Liver (tissue), 9 donors: ENCODE results near the gene PIERCE2. TPM values are rescaled to one million over a fixed set of nuclear protein-coding genes. Genes with fewer than 3 reads are reported as not detected.

ENCODE experiments used
- DNase-seq: peaks from one replicate; pipeline ENCODE4 v3.0.0-alpha.2; 2017; ENCODE audit warnings: low spot score
- H3K27ac ChIP-seq, 2 donors: one replicate each; pipeline ENCODE4 v1.7.0; 2013; ENCODE audit warnings: inconsistent platforms in 2 of 2, low read length in 2 of 2, control low read depth in 1 of 2, low read depth in 1 of 2, mild to moderate bottlenecking in 1 of 2
- H3K27me3 ChIP-seq, 4 donors: one replicate each; pipeline versions ENCODE4 v1.6.1 to v1.7.0; 2013; ENCODE audit warnings: low read length in 3 of 4, inconsistent platforms in 1 of 4, mild to moderate bottlenecking in 1 of 4, moderate library complexity in 1 of 4; ENCODE audit not compliant: control insufficient read depth in 4 of 4, insufficient read depth in 4 of 4
- H3K36me3 ChIP-seq, 4 donors: one replicate each; pipeline versions ENCODE4 v1.6.1 to v1.7.0; 2013; ENCODE audit warnings: low read length in 3 of 4, mild to moderate bottlenecking in 3 of 4, low read depth in 1 of 4, moderate library complexity in 1 of 4; ENCODE audit not compliant: control insufficient read depth in 4 of 4, insufficient read depth in 3 of 4
- H3K4me1 ChIP-seq, 4 donors: one replicate each; pipeline versions ENCODE4 v1.6.1 to v1.7.0; 2013; ENCODE audit warnings: low read length in 3 of 4, mild to moderate bottlenecking in 3 of 4, moderate library complexity in 1 of 4; ENCODE audit not compliant: control insufficient read depth in 4 of 4, insufficient read depth in 4 of 4
- H3K4me3 ChIP-seq, 3 donors: one replicate each; pipeline versions ENCODE4 v1.6.1 to v1.7.0; 2013; ENCODE audit warnings: low read length in 3 of 3, control low read depth in 1 of 3, low read depth in 1 of 3, mild to moderate bottlenecking in 1 of 3
- H3K9ac ChIP-seq, 2 donors: one replicate each; pipeline ENCODE4 v1.7.0; 2013; ENCODE audit warnings: low read length in 2 of 2, mild to moderate bottlenecking in 2 of 2, moderate library complexity in 2 of 2, control low read depth in 1 of 2, low read depth in 1 of 2
- H3K9me3 ChIP-seq, 4 donors: one replicate each; pipeline versions ENCODE4 v1.6.1 to v1.7.0; 2013; ENCODE audit warnings: low read length in 3 of 4; ENCODE audit not compliant: control insufficient read depth in 4 of 4
- EGR1 ChIP-seq, 2 donors: IDR thresholded peaks; 2 replicates each; pipeline ENCODE4 v1.6.1; 2016 to 2018; ENCODE audit warnings: antibody characterized with exemption in 2 of 2, low read depth in 2 of 2
- FOXA1 ChIP-seq: IDR thresholded peaks from 2 replicates; pipeline ENCODE4 v1.6.1; 2016; ENCODE audit warnings: antibody characterized with exemption
- FOXA2 ChIP-seq: IDR thresholded peaks from 2 replicates; pipeline ENCODE4 v1.6.1; 2016; ENCODE audit warnings: antibody characterized with exemption
- GABPA ChIP-seq, 2 donors: IDR thresholded peaks in 1 of 2; conservative IDR thresholded peaks in 1 of 2; 2 replicates each; pipeline ENCODE4 v1.6.1; 2016; ENCODE audit warnings: antibody characterized with exemption in 2 of 2, mild to moderate bottlenecking in 1 of 2, moderate library complexity in 1 of 2
- HNF4A ChIP-seq, 2 donors: conservative IDR thresholded peaks; 2 replicates each; pipeline ENCODE4 v1.6.1; 2016; ENCODE audit warnings: antibody characterized with exemption in 2 of 2, mild to moderate bottlenecking in 2 of 2
- HNF4G ChIP-seq: IDR thresholded peaks from 2 replicates; pipeline ENCODE4 v1.6.1; 2016; ENCODE audit warnings: antibody characterized with exemption
- JUND ChIP-seq, 2 donors: IDR thresholded peaks; 2 replicates each; pipeline ENCODE4 v1.6.1; 2016; ENCODE audit warnings: antibody characterized with exemption in 2 of 2
- NR2F2 ChIP-seq: IDR thresholded peaks from 2 replicates; pipeline ENCODE4 v1.6.1; 2016; ENCODE audit warnings: antibody characterized with exemption
- RAD21 ChIP-seq, 2 donors: IDR thresholded peaks; 2 replicates each; pipeline ENCODE4 v1.6.1; 2016; ENCODE audit warnings: antibody characterized with exemption in 2 of 2, mild to moderate bottlenecking in 2 of 2
- RXRA ChIP-seq, 2 donors: IDR thresholded peaks; 2 replicates each; pipeline ENCODE4 v1.6.1; 2017 to 2018; ENCODE audit warnings: antibody characterized with exemption in 2 of 2, mild to moderate bottlenecking in 1 of 2
- SP1 ChIP-seq: IDR thresholded peaks from 2 replicates; pipeline ENCODE4 v1.6.1; 2018; ENCODE audit warnings: antibody characterized with exemption, mild to moderate bottlenecking
- TAF1 ChIP-seq: conservative IDR thresholded peaks from 2 replicates; pipeline ENCODE4 v1.6.1; 2016; ENCODE audit warnings: antibody characterized with exemption, mild to moderate bottlenecking
- YY1 ChIP-seq: IDR thresholded peaks from 2 replicates; pipeline ENCODE4 v1.6.1; 2016; ENCODE audit warnings: antibody characterized with exemption, mild to moderate bottlenecking
- ZBTB33 ChIP-seq: IDR thresholded peaks from 2 replicates; pipeline ENCODE4 v1.6.1; 2016; ENCODE audit warnings: antibody characterized with exemption
- WGBS: extraction: QIAGEN DNeasy Blood & Tissue Kit; methylation state at CpG from one replicate; pipeline ENCODE4 v1.1.7; 2013; 5-methylcytosine and 5-hydroxymethylcytosine counted together
- polyA plus RNA-seq, 2 donors: library from polyadenylated mRNA; stranded (reverse) in 1 of 2; unstranded in 1 of 2; fragments of 200-250 nt in 1 of 2; fragments of >200 nt in 1 of 2; fragmentation: Nextera tagmentation in 1 of 2; extraction: Ambion mirVana in 1 of 2; gene quantifications; one replicate each; pipeline versions ENCODE4 v1.2.1 to v1.2.3, GENCODE V29; 2013 to 2015
- total RNA-seq, 2 donors: library from RNA; depleted of rRNA; stranded (reverse); fragments of >200 nt; gene quantifications; one replicate each; pipeline ENCODE4 v1.2.3, GENCODE V29; 2014
- TF ChIP-seq, protein P1 (sequence below): fragments of 150-350 bp; IDR thresholded peaks from 2 replicates; pipeline ENCODE4 v1.5.1; 2017; ENCODE audit warnings: improper control_type of control experiment, low read depth, low read length; ENCODE audit not compliant: missing input control
- TF ChIP-seq, protein P2 (sequence below): IDR thresholded peaks from 2 replicates; pipeline ENCODE4 v1.6.1; 2016; ENCODE audit warnings: antibody characterized with exemption, mild to moderate bottlenecking
- TF ChIP-seq, protein P3 (sequence below): IDR thresholded peaks from 2 replicates; pipeline ENCODE4 v1.6.1; 2016; ENCODE audit warnings: antibody characterized with exemption
- TF ChIP-seq, protein P4 (sequence below): IDR thresholded peaks from 2 replicates; pipeline ENCODE4 v1.6.1; 2016; ENCODE audit warnings: antibody characterized with exemption
- donor health status: healthy.
- donor health status: healthy.
- donor health status: healthy.
- donor health status: healthy.
- donor health status: healthy.

Gene PIERCE2
- total and polyA plus RNA-seq, 4 donors: 0.23 to 0.83 (median 0.78) TPM; not detected in 1

GRCh38 chr15:55360256-55360655 is 48.0 kb upstream of the PIERCE2 start (continued):
- TF ChIP-seq HNF4A (conservative IDR thresholded peaks at IDR 0.05): no peak
- TF ChIP-seq, protein P1, sequence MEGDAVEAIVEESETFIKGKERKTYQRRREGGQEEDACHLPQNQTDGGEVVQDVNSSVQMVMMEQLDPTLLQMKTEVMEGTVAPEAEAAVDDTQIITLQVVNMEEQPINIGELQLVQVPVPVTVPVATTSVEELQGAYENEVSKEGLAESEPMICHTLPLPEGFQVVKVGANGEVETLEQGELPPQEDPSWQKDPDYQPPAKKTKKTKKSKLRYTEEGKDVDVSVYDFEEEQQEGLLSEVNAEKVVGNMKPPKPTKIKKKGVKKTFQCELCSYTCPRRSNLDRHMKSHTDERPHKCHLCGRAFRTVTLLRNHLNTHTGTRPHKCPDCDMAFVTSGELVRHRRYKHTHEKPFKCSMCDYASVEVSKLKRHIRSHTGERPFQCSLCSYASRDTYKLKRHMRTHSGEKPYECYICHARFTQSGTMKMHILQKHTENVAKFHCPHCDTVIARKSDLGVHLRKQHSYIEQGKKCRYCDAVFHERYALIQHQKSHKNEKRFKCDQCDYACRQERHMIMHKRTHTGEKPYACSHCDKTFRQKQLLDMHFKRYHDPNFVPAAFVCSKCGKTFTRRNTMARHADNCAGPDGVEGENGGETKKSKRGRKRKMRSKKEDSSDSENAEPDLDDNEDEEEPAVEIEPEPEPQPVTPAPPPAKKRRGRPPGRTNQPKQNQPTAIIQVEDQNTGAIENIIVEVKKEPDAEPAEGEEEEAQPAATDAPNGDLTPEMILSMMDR: no peak
- TF ChIP-seq FOXA1: no peak

DNA sequence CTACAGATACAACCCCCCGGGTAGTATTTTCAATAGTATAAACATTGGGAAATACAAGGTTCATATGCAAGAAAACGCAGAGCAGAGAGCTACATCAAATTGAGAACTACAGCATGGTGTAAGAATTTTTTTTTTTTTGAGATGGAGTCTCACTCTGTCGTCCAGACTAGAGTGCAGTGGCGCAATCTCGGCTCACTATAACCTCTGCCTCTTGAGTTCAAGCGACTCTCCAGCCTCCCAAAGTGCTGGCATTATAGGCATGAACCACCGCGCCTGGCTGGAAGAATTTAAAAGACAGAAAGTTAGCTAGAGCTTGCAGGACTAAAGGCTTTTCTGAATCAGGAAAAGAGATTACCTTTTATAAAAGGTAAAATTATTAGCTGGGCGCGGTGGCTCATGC is 47.2 kb upstream of the PIERCE2 start:
- TF ChIP-seq FOXA2 (no peak), JUND (IDR thresholded peaks at IDR 0.05) (no peak), YY1 (no peak), HNF4A (conservative IDR thresholded peaks at IDR 0.05) (no peak), RAD21 (IDR thresholded peaks at IDR 0.05) (no peak), ZBTB33 (no peak), TAF1 (no peak), SP1 (no peak), RXRA (IDR thresholded peaks at IDR 0.05) (no peak), EGR1 (IDR thresholded peaks at IDR 0.05; ENCODE audit: low read depth in 2 of 2) (no peak), NR2F2 (no peak), FOXA1 (no peak), HNF4G (no peak), GABPA (IDR thresholded peaks at IDR 0.05 in 1 of 2, conservative IDR thresholded peaks at IDR 0.05 in 1 of 2) (no peak)
- TF ChIP-seq, protein P1: no peak
- TF ChIP-seq, protein P2, sequence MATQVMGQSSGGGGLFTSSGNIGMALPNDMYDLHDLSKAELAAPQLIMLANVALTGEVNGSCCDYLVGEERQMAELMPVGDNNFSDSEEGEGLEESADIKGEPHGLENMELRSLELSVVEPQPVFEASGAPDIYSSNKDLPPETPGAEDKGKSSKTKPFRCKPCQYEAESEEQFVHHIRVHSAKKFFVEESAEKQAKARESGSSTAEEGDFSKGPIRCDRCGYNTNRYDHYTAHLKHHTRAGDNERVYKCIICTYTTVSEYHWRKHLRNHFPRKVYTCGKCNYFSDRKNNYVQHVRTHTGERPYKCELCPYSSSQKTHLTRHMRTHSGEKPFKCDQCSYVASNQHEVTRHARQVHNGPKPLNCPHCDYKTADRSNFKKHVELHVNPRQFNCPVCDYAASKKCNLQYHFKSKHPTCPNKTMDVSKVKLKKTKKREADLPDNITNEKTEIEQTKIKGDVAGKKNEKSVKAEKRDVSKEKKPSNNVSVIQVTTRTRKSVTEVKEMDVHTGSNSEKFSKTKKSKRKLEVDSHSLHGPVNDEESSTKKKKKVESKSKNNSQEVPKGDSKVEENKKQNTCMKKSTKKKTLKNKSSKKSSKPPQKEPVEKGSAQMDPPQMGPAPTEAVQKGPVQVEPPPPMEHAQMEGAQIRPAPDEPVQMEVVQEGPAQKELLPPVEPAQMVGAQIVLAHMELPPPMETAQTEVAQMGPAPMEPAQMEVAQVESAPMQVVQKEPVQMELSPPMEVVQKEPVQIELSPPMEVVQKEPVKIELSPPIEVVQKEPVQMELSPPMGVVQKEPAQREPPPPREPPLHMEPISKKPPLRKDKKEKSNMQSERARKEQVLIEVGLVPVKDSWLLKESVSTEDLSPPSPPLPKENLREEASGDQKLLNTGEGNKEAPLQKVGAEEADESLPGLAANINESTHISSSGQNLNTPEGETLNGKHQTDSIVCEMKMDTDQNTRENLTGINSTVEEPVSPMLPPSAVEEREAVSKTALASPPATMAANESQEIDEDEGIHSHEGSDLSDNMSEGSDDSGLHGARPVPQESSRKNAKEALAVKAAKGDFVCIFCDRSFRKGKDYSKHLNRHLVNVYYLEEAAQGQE: no peak
- TF ChIP-seq, protein P3, sequence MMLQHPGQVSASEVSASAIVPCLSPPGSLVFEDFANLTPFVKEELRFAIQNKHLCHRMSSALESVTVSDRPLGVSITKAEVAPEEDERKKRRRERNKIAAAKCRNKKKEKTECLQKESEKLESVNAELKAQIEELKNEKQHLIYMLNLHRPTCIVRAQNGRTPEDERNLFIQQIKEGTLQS: no peak
- TF ChIP-seq, protein P4, sequence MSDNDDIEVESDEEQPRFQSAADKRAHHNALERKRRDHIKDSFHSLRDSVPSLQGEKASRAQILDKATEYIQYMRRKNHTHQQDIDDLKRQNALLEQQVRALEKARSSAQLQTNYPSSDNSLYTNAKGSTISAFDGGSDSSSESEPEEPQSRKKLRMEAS: no peak
- H3K4me3 ChIP-seq: no peak overlapping the region
- no peak overlapping the region for H3K9ac ChIP-seq
- H3K4me1 ChIP-seq: no peaks in the 10 kb centered on the region
- DNase-seq: no peak
- H3K27me3 ChIP-seq: no peaks in the 10 kb centered on the region
- 87% methylated on average over 10 of the region's 10 CpGs for WGBS
- peaks cover 5 to 34% (median 25%) of the 10 kb centered on the region in 4 donors for H3K36me3 ChIP-seq
- H3K9me3 ChIP-seq: no peaks in the 10 kb centered on the region
- no peak overlapping the region for H3K27ac ChIP-seq
